Transverse colon (tissue), 4 donors: ENCODE data around the gene KRT6B.

ENCODE experiments used
- EP300 ChIP-seq: sonication (generic); formaldehyde crosslinking; IDR thresholded peaks from one replicate; pipeline ENCODE4 v1.6.1; 2017; ENCODE audit warnings: antibody characterized with exemption, low read depth
- POLR2A ChIP-seq: fragments of 450-650 bp; IDR thresholded peaks from one replicate; pipeline ENCODE4 v1.6.1; 2016; ENCODE audit warnings: antibody characterized with exemption, mild to moderate bottlenecking, moderate library complexity
- POLR2AphosphoS5 ChIP-seq, 3 donors: sonication (generic); formaldehyde crosslinking; IDR thresholded peaks; one replicate each; pipeline ENCODE4 v1.6.1; 2016; ENCODE audit warnings: antibody characterized with exemption in 3 of 3
- TF ChIP-seq, protein P1 (sequence below), 5 experiments: fragments of 200-600 bp in 3 of 5; fragments of 450-650 bp in 2 of 5; sonication (generic) in 3 of 5; IDR thresholded peaks; 1 replicate in 2 of 5; 2 replicates in 3 of 5; pipeline ENCODE4 v1.5.1; 2016 to 2017; ENCODE audit warnings: antibody characterized with exemption in 5 of 5, inconsistent platforms in 3 of 5, mild to moderate bottlenecking in 2 of 5, moderate library complexity in 1 of 5

DNA sequence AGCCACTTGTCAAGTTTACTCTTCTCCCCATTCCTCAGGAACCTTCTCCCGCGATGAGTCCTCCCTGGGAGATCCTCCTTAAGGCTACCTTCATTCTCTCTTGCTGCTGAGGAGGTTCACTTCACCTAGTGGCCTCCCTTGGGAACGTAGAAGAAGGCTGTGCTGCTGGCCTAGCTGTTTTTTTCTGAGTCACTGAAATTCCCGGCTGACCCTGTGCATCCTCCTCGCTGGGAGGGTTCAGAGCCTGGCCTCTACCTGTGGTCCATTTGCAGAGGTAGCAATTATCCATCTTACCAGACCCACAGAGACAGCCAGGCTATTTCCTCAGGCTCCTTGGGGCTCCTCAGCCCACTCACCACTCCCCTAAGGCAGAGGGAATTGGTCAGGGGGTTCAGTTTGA lies 50.4 kb downstream of the KRT6B start:
- TF ChIP-seq EP300 (no peak), POLR2A (no peak), POLR2AphosphoS5 (IDR thresholded peaks at IDR 0.05) (no peak)
- TF ChIP-seq, protein P1, sequence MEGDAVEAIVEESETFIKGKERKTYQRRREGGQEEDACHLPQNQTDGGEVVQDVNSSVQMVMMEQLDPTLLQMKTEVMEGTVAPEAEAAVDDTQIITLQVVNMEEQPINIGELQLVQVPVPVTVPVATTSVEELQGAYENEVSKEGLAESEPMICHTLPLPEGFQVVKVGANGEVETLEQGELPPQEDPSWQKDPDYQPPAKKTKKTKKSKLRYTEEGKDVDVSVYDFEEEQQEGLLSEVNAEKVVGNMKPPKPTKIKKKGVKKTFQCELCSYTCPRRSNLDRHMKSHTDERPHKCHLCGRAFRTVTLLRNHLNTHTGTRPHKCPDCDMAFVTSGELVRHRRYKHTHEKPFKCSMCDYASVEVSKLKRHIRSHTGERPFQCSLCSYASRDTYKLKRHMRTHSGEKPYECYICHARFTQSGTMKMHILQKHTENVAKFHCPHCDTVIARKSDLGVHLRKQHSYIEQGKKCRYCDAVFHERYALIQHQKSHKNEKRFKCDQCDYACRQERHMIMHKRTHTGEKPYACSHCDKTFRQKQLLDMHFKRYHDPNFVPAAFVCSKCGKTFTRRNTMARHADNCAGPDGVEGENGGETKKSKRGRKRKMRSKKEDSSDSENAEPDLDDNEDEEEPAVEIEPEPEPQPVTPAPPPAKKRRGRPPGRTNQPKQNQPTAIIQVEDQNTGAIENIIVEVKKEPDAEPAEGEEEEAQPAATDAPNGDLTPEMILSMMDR (IDR thresholded peaks at IDR 0.05): no peak
